H1 (cell line): ENCODE measurements around the gene TRABD2B. TPM values are rescaled to one million over a fixed set of nuclear protein-coding genes. Genes with fewer than 3 reads are reported as not detected.

Source experiments
- CTCF ChIA-PET: fragments of 300-600 bp; sonication (Branson Sonifier 250); formaldehyde crosslinking; loops from one replicate; lab custom pipeline; 2021; ENCODE audit not compliant: partially characterized antibody; lab: Charles Lee
- POLR2A ChIA-PET: fragments of 300-600 bp; sonication (Branson Sonifier 250); formaldehyde crosslinking; loops from one replicate; lab custom pipeline; 2021; ENCODE audit warnings: inconsistent platforms; ENCODE audit not compliant: partially characterized antibody; lab: Charles Lee
- DNase-seq, 2 experiments: peaks; one replicate each; pipeline versions ENCODE4 v3.0.0 to v3.0.0-alpha.2; 2010 to 2022; ENCODE audit warnings: low spot score in 2 of 2, low read depth in 1 of 2, mixed read lengths in 1 of 2
- FAIRE-seq: peaks from 2 replicates; lab custom pipeline; 2011; peaks lifted over from hg19 to GRCh38; lab: Jason Lieb, UNC
- H2AFZ ChIP-seq: 2 replicates; pipeline ENCODE4 v1.8.1; 2012; ENCODE audit warnings: low read length, inconsistent platforms
- H2AK5ac ChIP-seq: 2 replicates; pipeline ENCODE4 v1.6.1; 2013; ENCODE audit warnings: low read depth, low read length
- H2BK120ac ChIP-seq: replicated peaks from 2 replicates; pipeline ENCODE3; 2013; ENCODE audit warnings: low read depth, low read length, inconsistent platforms
- H2BK12ac ChIP-seq: 2 replicates; pipeline ENCODE4 v1.6.1; 2013; ENCODE audit warnings: low read depth, low read length
- H2BK15ac ChIP-seq: 2 replicates; pipeline ENCODE4 v1.6.1; 2013; ENCODE audit warnings: low read length
- H2BK20ac ChIP-seq: 2 replicates; pipeline ENCODE4 v1.6.1; 2013; ENCODE audit warnings: low read length
- H2BK5ac ChIP-seq: 2 replicates; pipeline ENCODE4 v1.6.1; 2013; ENCODE audit warnings: low read depth, low read length
- H3K14ac ChIP-seq: 2 replicates; pipeline ENCODE4 v1.6.1; 2013; ENCODE audit warnings: inconsistent platforms; ENCODE audit not compliant: insufficient read length
- H3K18ac ChIP-seq: 2 replicates; pipeline ENCODE4 v1.6.1; 2013; ENCODE audit warnings: low read length; ENCODE audit errors: extremely low read depth
- H3K23ac ChIP-seq: 2 replicates; pipeline ENCODE4 v1.6.1; 2013; ENCODE audit warnings: inconsistent platforms; ENCODE audit not compliant: insufficient read length
- H3K23me2 ChIP-seq: 2 replicates; pipeline ENCODE4 v1.6.1; 2013; ENCODE audit warnings: low read depth, low read length
- H3K27ac ChIP-seq: 2 replicates; pipeline ENCODE4 v1.6.1; 2011; ENCODE audit warnings: low read depth, low read length, inconsistent platforms
- H3K27me3 ChIP-seq, 4 experiments: replicated peaks in 1 of 4; 1 replicate in 1 of 4; 2 replicates in 3 of 4; pipeline versions ENCODE4 v1.6.1 to v1.8.1; 2011 to 2013; ENCODE audit warnings: low read length in 3 of 4, mild to moderate bottlenecking in 3 of 4, inconsistent platforms in 2 of 4, mixed read lengths in 2 of 4, moderate library complexity in 1 of 4; ENCODE audit not compliant: control insufficient read depth in 3 of 4, insufficient read depth in 3 of 4; ENCODE audit errors: extremely low read depth in 1 of 4
- H3K36me3 ChIP-seq, 4 experiments: 2 replicates each; pipeline versions ENCODE4 v1.6.1 to v1.8.1; 2011 to 2013; ENCODE audit warnings: mild to moderate bottlenecking in 4 of 4, low read length in 3 of 4, moderate library complexity in 2 of 4, control low read depth in 1 of 4, inconsistent platforms in 1 of 4; ENCODE audit not compliant: insufficient read depth in 4 of 4, control insufficient read depth in 2 of 4
- H3K4ac ChIP-seq: replicated peaks from 2 replicates; pipeline ENCODE3; 2013; ENCODE audit warnings: low read length, low read depth, mixed read lengths, inconsistent platforms; ENCODE audit not compliant: insufficient read length
- H3K4me1 ChIP-seq, 4 experiments: replicated peaks in 1 of 4; 1 replicate in 1 of 4; 2 replicates in 3 of 4; pipeline versions ENCODE4 v1.6.1 to v1.8.1; 2011 to 2013; ENCODE audit warnings: low read length in 3 of 4, inconsistent platforms in 2 of 4, mixed read lengths in 1 of 4; ENCODE audit not compliant: insufficient read depth in 4 of 4, control insufficient read depth in 3 of 4
- H3K4me2 ChIP-seq, 2 experiments: 2 replicates each; pipeline versions ENCODE4 v1.6.1 to v1.8.1; 2011 to 2013; ENCODE audit warnings: low read depth in 2 of 2, low read length in 2 of 2, control low read depth in 1 of 2, inconsistent platforms in 1 of 2, mild to moderate bottlenecking in 1 of 2; ENCODE audit not compliant: insufficient read depth in 1 of 2
- H3K4me3 ChIP-seq, 4 experiments: fragments of 200-600, 300-600 bp in 1 of 4; sonication (generic), shearing (Covaris generic), sonication (Bioruptor Twin) in 1 of 4; 2 replicates each; pipeline versions ENCODE4 v1.5.1 to v1.8.1; 2011 to 2016; ENCODE audit warnings: low read length in 4 of 4, low read depth in 3 of 4, control low read depth in 2 of 4, inconsistent platforms in 2 of 4, mild to moderate bottlenecking in 2 of 4, mixed read lengths in 1 of 4, moderate library complexity in 1 of 4; ENCODE audit not compliant: insufficient read depth in 2 of 4; ENCODE audit errors: extremely low read depth in 1 of 4
- H3K56ac ChIP-seq: replicated peaks from 2 replicates; pipeline ENCODE3; 2013; ENCODE audit warnings: low read depth, mild to moderate bottlenecking, mixed read lengths, low read length, inconsistent platforms; ENCODE audit not compliant: insufficient read length
- H3K79me1 ChIP-seq: 2 replicates; pipeline ENCODE4 v1.6.1; 2013; ENCODE audit warnings: low read depth, low read length, control low read depth
- H3K79me2 ChIP-seq, 2 experiments: 2 replicates each; pipeline versions ENCODE4 v1.6.1 to v1.8.1; 2012 to 2013; ENCODE audit warnings: low read length in 2 of 2, mild to moderate bottlenecking in 2 of 2, inconsistent platforms in 1 of 2; ENCODE audit not compliant: insufficient read depth in 2 of 2, control insufficient read depth in 1 of 2
- H3K9ac ChIP-seq, 4 experiments: replicated peaks in 1 of 4; 1 replicate in 1 of 4; 2 replicates in 3 of 4; pipeline versions ENCODE4 v1.6.1 to v1.8.1; 2011 to 2013; ENCODE audit warnings: low read depth in 3 of 4, low read length in 3 of 4, control low read depth in 2 of 4, mild to moderate bottlenecking in 2 of 4, moderate library complexity in 2 of 4, inconsistent platforms in 1 of 4; ENCODE audit errors: extremely low read depth in 1 of 4
- H3K9me3 ChIP-seq, 2 experiments: 2 replicates each; pipeline versions ENCODE4 v1.6.1 to v1.8.1; 2012 to 2013; ENCODE audit warnings: mild to moderate bottlenecking in 2 of 2, moderate library complexity in 2 of 2, control low read depth in 1 of 2, inconsistent platforms in 1 of 2, low read depth in 1 of 2, low read length in 1 of 2, mixed read lengths in 1 of 2; ENCODE audit not compliant: insufficient read depth in 2 of 2
- H4K20me1 ChIP-seq, 2 experiments: replicated peaks in 1 of 2; 2 replicates each; pipeline versions ENCODE3 to v1.8.1; 2011 to 2013; ENCODE audit warnings: inconsistent platforms in 2 of 2, low read length in 2 of 2, mild to moderate bottlenecking in 1 of 2; ENCODE audit not compliant: insufficient read depth in 2 of 2, control insufficient read depth in 1 of 2
- H4K5ac ChIP-seq: 2 replicates; pipeline ENCODE4 v1.6.1; 2013; ENCODE audit warnings: low read length, low read depth, mixed read lengths, inconsistent platforms; ENCODE audit not compliant: insufficient read length
- H4K8ac ChIP-seq: 2 replicates; pipeline ENCODE4 v1.8.0; 2013; ENCODE audit warnings: mild to moderate bottlenecking, moderate library complexity, low read length, inconsistent platforms; ENCODE audit not compliant: insufficient read depth; ENCODE audit errors: extremely low read depth
- H4K91ac ChIP-seq: replicated peaks from 2 replicates; pipeline ENCODE3; 2013; ENCODE audit warnings: low read length, mixed read lengths, inconsistent platforms; ENCODE audit not compliant: insufficient read length
- BACH1 ChIP-seq: IDR thresholded peaks from 2 replicates; pipeline ENCODE4 v1.6.1; 2012; ENCODE audit warnings: low read length, improper control_type of control experiment
- CBX8 ChIP-seq: fragments of 300-800, 300-1000 bp; sonication (generic); IDR thresholded peaks from 2 replicates; pipeline ENCODE4 v1.7.1; 2016; ENCODE audit warnings: low read depth, low read length, borderline replicate concordance
- CTBP2 ChIP-seq: IDR thresholded peaks from 2 replicates; pipeline ENCODE4 v1.7.0; 2011; ENCODE audit warnings: borderline replicate concordance, mild to moderate bottlenecking, moderate library complexity, mixed read lengths, low read length; ENCODE audit not compliant: insufficient read depth, insufficient read length
- EGR1 ChIP-seq: IDR thresholded peaks from 2 replicates; pipeline ENCODE4 v1.6.1; 2011; ENCODE audit warnings: low read depth, low read length, borderline replicate concordance
- EZH2 ChIP-seq: fragments of 200-600 bp; sonication (generic); IDR thresholded peaks from 2 replicates; pipeline ENCODE4 v1.7.1; 2012; ENCODE audit warnings: low read depth, mild to moderate bottlenecking, moderate library complexity, low read length, inconsistent platforms; ENCODE audit not compliant: severe bottlenecking
- FOSL1 ChIP-seq: IDR thresholded peaks from 2 replicates; pipeline ENCODE4 v1.6.1; 2011; ENCODE audit warnings: mild to moderate bottlenecking, low read depth, low read length, moderate library complexity; ENCODE audit not compliant: insufficient read depth
- JUN ChIP-seq: IDR thresholded peaks from 2 replicates; pipeline ENCODE4 v1.6.1; 2011; ENCODE audit warnings: low read depth, mild to moderate bottlenecking, improper control_type of control experiment, low read length
- RAD21 ChIP-seq, 2 experiments: IDR thresholded peaks in 1 of 2; conservative IDR thresholded peaks in 1 of 2; 2 replicates each; pipeline ENCODE4 v1.6.1; 2011; ENCODE audit warnings: low read depth in 2 of 2, low read length in 2 of 2, improper control_type of control experiment in 1 of 2, inconsistent platforms in 1 of 2, mild to moderate bottlenecking in 1 of 2, moderate library complexity in 1 of 2
- RXRA ChIP-seq: IDR thresholded peaks from 2 replicates; pipeline ENCODE4 v1.6.1; 2011; ENCODE audit warnings: low read depth, mild to moderate bottlenecking, low read length, moderate library complexity; ENCODE audit not compliant: insufficient read depth
- TEAD4 ChIP-seq: IDR thresholded peaks from 2 replicates; pipeline ENCODE4 v1.6.1; 2012; ENCODE audit warnings: low read depth, low read length, inconsistent platforms, mixed read lengths
- WGBS, 2 experiments: shearing (Covaris generic) in 1 of 2; methylation state at CpG; one replicate each; pipeline versions ENCODE4 v1.1.6 to v1.1.7; 2013 to 2015; ENCODE audit warnings: low lambda C conversion rate in 2 of 2, mixed read lengths in 2 of 2, inconsistent platforms in 1 of 2, low coverage in 1 of 2, missing lambda C conversion rate in 1 of 2; ENCODE audit not compliant: insufficient replicate concordance in 2 of 2, insufficient coverage in 1 of 2, insufficient read length in 1 of 2; ENCODE audit errors: extremely low coverage in 1 of 2, missing lambda C conversion rate in 1 of 2; 5-methylcytosine and 5-hydroxymethylcytosine counted together
- polyA plus RNA-seq, 7 experiments: library from polyadenylated mRNA; depleted of rRNA in 3 of 7; stranded (reverse) in 5 of 7; unstranded in 2 of 7; fragments of >200 nt in 5 of 7; fragments of 200-250 nt in 2 of 7; gene quantifications; 1 replicate in 5 of 7; 2 replicates in 1 of 7; 4 replicates in 1 of 7; pipeline versions ENCODE4 v1.2.1 to v1.2.3, GENCODE V29; 2011 to 2013; ENCODE audit warnings: missing spikeins in 2 of 7, mixed read lengths in 2 of 7
- total RNA-seq: library from RNA; stranded (reverse); fragmentation: NEBNext Ultra II Directional; extraction: Animal tissue kit (Norgen Biotek cat#: 25700); gene quantifications from 2 replicates; pipeline ENCODE4 v1.2.1, GENCODE V29; 2021
- TF ChIP-seq, protein P1 (sequence below): IDR thresholded peaks from 2 replicates; pipeline ENCODE4 v1.6.1; 2012; ENCODE audit warnings: low read length, inconsistent platforms

Gene TRABD2B
- total and polyA plus RNA-seq, 2 of the 8 experiments (the other 6 are each of a cell fraction or from before 2014, with no cell fraction given) = 0.95 to 3.4 TPM

DNA sequence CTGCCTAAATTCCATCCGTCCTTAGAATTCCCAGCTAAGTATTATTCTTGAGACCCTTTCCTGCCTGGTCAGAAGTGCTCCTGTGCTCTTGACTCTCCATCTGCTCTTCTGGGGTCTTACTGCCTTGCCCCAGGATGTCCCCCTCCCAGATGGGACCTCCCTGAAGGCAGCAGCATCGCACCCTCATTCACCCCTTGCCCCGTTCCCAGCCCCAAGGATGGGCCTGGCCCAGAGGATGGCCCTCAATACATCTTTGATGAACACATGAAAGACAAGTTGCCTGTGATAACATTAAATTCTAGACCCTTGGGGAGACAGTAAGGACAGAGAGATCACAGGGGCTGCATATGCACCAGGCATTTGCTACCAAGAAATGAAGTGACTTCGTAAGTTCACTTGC lies 167.2 kb downstream of the TRABD2B start:
- 80% methylated on average over 4 of the region's 4 CpGs; no CpG with 5 or more reads in 1 of the 2 experiments for WGBS, 2 experiments
- Histone ChIP-seq H4K91ac (no peak overlapping the region), H3K4ac (no peak overlapping the region), H3K56ac (no peak overlapping the region), H3K27me3 (peaks cover 0 to 4% (median 0%) of the 10 kb centered on the region in 4 experiments; a peak in 1 of 7 replicates), H3K79me1 (no peaks in the 10 kb centered on the region; the same call in none of the 2 replicates), H2AFZ (no peak overlapping the region), H2BK15ac (no peak overlapping the region), H3K23me2 (no peaks in the 10 kb centered on the region), H3K14ac (no peak overlapping the region), H3K4me3 (no peak overlapping the region), H2BK12ac (no peak overlapping the region), H3K36me3 (no peaks in the 10 kb centered on the region), H2BK20ac (no peak overlapping the region), H2AK5ac (no peak overlapping the region), H3K23ac (no peak overlapping the region), H2BK120ac (no peak overlapping the region), H3K9ac (no peak overlapping the region), H3K9me3 (no peaks in the 10 kb centered on the region; a peak in 1 of 4 replicates), H4K20me1 (no peaks in the 10 kb centered on the region), H3K27ac (no peak overlapping the region), H3K18ac (no peak overlapping the region), H2BK5ac (no peak overlapping the region), H3K4me2 (no peak overlapping the region), H4K5ac (no peak overlapping the region), H3K4me1 (peaks cover 3 to 8% (median 5%) of the 10 kb centered on the region in 4 experiments; a peak in 6 of 7 replicates), H4K8ac (no peak overlapping the region), H3K79me2 (no peaks in the 10 kb centered on the region)
- TF ChIP-seq EGR1 (no peak), RXRA (no peak), CTBP2 (no peak), RAD21 (IDR thresholded peaks at IDR 0.05 in 1 of 2, conservative IDR thresholded peaks at IDR 0.05 in 1 of 2; ENCODE audit: low read depth in 2 of 2, low read length in 2 of 2) (no peak), EZH2 (no peak), CBX8 (no peak), JUN (no peak), TEAD4 (no peak), FOSL1 (no peak), BACH1 (no peak)
- TF ChIP-seq, protein P1, sequence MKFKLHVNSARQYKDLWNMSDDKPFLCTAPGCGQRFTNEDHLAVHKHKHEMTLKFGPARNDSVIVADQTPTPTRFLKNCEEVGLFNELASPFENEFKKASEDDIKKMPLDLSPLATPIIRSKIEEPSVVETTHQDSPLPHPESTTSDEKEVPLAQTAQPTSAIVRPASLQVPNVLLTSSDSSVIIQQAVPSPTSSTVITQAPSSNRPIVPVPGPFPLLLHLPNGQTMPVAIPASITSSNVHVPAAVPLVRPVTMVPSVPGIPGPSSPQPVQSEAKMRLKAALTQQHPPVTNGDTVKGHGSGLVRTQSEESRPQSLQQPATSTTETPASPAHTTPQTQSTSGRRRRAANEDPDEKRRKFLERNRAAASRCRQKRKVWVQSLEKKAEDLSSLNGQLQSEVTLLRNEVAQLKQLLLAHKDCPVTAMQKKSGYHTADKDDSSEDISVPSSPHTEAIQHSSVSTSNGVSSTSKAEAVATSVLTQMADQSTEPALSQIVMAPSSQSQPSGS = no peak
- FAIRE-seq = no peak
- DNase-seq = no peak
- POLR2A ChIA-PET = no interaction called here
- CTCF ChIA-PET = interaction anchor here (0.7 to 1.0 kb wide), 2 partner anchors 29 to 301 kb away, joined by 3 to 4 read pairs; no protein-coding TSS in a partner anchor
